ENCODE measurements around the gene PRLR. TPM values are rescaled to one million over a fixed set of nuclear protein-coding genes. Genes with fewer than 3 reads are reported as not detected.

The PRLR gene
- total RNA-seq, 1 donor from 2014 or later = 0.93 TPM

DNA sequence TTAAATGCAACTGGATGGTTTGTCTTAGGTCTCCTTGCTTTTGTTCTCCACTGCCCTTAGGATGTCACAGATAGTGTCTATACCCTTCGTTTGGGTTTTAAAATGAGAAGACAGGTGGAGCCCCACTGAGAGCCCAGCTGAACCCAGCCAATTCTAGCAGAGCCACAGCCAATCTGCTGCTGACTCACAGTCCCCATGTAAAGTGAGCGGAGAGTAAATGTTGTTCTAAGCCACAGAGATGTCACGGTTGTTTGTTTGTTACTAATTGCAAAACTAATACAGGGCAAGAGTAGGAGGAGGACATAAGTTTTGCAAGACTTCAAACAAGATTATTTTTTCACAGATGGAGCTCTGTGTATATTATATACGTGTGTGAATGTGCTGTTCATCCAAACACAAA, 132.1 kb downstream of the PRLR start:
- H3K4me1 Mint-ChIP-seq (ENCODE audit: low read depth, unreplicated experiment) = no peaks in the 10 kb centered on the region
- Histone ChIP-seq H3K4me3 (ENCODE audit: insufficient read depth, low read depth, low read length) (no peak overlapping the region), H3K4me1 (ENCODE audit: insufficient read depth, low read length) (no peaks in the 10 kb centered on the region), H4K20me1 (ENCODE audit: insufficient read depth, low read length) (no peaks in the 10 kb centered on the region), H3K79me2 (ENCODE audit: insufficient read depth, low read length) (no peaks in the 10 kb centered on the region), H3K27me3 (ENCODE audit: insufficient read depth, low read length) (peaks cover 6% of the 10 kb centered on the region), H3K9me3 (ENCODE audit: insufficient read depth, low read depth, low read length) (no peaks in the 10 kb centered on the region), H3K27ac (ENCODE audit: low read depth, low read length) (no peak overlapping the region), H3K9ac (ENCODE audit: low read length) (no peak overlapping the region), H2AFZ (ENCODE audit: low read depth, low read length) (no peak overlapping the region), H3K36me3 (ENCODE audit: insufficient read depth, low read length) (no peaks in the 10 kb centered on the region), H3K4me2 (ENCODE audit: low read length) (no peak overlapping the region)
- FAIRE-seq = no peak
- H3K4me3 Mint-ChIP-seq (ENCODE audit: unreplicated experiment) = no peak overlapping the region
- H3K27ac Mint-ChIP-seq (ENCODE audit: unreplicated experiment) = no peak overlapping the region
- H3K27me3 Mint-ChIP-seq (ENCODE audit: low read depth, unreplicated experiment) = peaks cover 8% of the 10 kb centered on the region
- no peak for DNase-seq (ENCODE audit: low read depth)
- peaks cover 2% of the 10 kb centered on the region for H3K9me3 Mint-ChIP-seq (ENCODE audit: unreplicated experiment)
- TF ChIP-seq, protein P1, sequence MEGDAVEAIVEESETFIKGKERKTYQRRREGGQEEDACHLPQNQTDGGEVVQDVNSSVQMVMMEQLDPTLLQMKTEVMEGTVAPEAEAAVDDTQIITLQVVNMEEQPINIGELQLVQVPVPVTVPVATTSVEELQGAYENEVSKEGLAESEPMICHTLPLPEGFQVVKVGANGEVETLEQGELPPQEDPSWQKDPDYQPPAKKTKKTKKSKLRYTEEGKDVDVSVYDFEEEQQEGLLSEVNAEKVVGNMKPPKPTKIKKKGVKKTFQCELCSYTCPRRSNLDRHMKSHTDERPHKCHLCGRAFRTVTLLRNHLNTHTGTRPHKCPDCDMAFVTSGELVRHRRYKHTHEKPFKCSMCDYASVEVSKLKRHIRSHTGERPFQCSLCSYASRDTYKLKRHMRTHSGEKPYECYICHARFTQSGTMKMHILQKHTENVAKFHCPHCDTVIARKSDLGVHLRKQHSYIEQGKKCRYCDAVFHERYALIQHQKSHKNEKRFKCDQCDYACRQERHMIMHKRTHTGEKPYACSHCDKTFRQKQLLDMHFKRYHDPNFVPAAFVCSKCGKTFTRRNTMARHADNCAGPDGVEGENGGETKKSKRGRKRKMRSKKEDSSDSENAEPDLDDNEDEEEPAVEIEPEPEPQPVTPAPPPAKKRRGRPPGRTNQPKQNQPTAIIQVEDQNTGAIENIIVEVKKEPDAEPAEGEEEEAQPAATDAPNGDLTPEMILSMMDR (IDR thresholded peaks at IDR 0.05; ENCODE audit: insufficient read depth, low read depth, low read length) = no peak
- no peak for TF ChIP-seq EZH2 (IDR thresholded peaks at IDR 0.05; ENCODE audit: insufficient read depth, low read length)
- peaks cover 4% of the 10 kb centered on the region for H3K36me3 Mint-ChIP-seq (ENCODE audit: low read depth, unreplicated experiment)

- Mint-ChIP-seq H3K4me3 (ENCODE audit: unreplicated experiment) (no peak overlapping the region), H3K9me3 (ENCODE audit: unreplicated experiment) (peaks cover 2% of the 10 kb centered on the region), H3K4me1 (ENCODE audit: low read depth, unreplicated experiment) (no peaks in the 10 kb centered on the region), H3K27me3 (ENCODE audit: low read depth, unreplicated experiment) (peaks cover 8% of the 10 kb centered on the region), H3K36me3 (ENCODE audit: low read depth, unreplicated experiment) (peaks cover 4% of the 10 kb centered on the region), H3K27ac (ENCODE audit: unreplicated experiment) (no peak overlapping the region)
- TF ChIP-seq, protein P1 (IDR thresholded peaks at IDR 0.05; ENCODE audit: insufficient read depth, low read depth, low read length) = no peak
- no peak for TF ChIP-seq EZH2 (IDR thresholded peaks at IDR 0.05; ENCODE audit: insufficient read depth, low read length)
- Histone ChIP-seq H3K36me3 (ENCODE audit: insufficient read depth, low read length) (no peaks in the 10 kb centered on the region), H4K20me1 (ENCODE audit: insufficient read depth, low read length) (no peaks in the 10 kb centered on the region), H3K27ac (ENCODE audit: low read depth, low read length) (no peak overlapping the region), H2AFZ (ENCODE audit: low read depth, low read length) (no peak overlapping the region), H3K4me3 (ENCODE audit: insufficient read depth, low read depth, low read length) (no peak overlapping the region), H3K9me3 (ENCODE audit: insufficient read depth, low read depth, low read length) (no peaks in the 10 kb centered on the region), H3K79me2 (ENCODE audit: insufficient read depth, low read length) (no peaks in the 10 kb centered on the region), H3K4me2 (ENCODE audit: low read length) (no peak overlapping the region), H3K9ac (ENCODE audit: low read length) (no peak overlapping the region), H3K4me1 (ENCODE audit: insufficient read depth, low read length) (no peaks in the 10 kb centered on the region), H3K27me3 (ENCODE audit: insufficient read depth, low read length) (peaks cover 6% of the 10 kb centered on the region)
- FAIRE-seq (no peak), DNase-seq (ENCODE audit: low read depth) (no peak)
Observed at GRCh38 chr5:35096932-35097331, 133.4 kb downstream of the PRLR start.

DNA sequence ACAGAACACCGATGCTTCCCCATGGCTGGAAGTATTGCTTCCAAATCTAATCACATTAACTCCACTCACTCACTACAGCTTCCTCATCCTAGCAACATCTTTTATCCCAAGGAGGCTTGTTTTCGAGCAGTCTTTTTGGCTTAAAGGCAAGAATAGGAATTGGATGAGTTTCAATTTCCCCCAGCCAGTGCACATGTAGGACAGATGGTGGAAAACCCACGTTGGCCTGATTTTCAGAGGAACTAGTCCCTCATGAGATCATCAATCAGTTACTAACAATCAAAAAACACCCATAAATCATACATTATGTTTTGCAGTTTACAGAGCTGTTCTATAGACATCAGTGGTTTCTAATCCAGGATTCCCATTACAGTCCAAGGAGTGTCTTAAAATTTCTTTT, 134.1 kb downstream of the PRLR start:
- peaks cover 2% of the 10 kb centered on the region for H3K9me3 Mint-ChIP-seq (ENCODE audit: unreplicated experiment)
- no peak for FAIRE-seq

More for the DNA sequence above, 134.1 kb downstream of the PRLR start:
- peaks cover 6% of the 10 kb centered on the region for H3K27me3 ChIP-seq (ENCODE audit: insufficient read depth, low read length)
- Mint-ChIP-seq H3K27me3 (ENCODE audit: low read depth, unreplicated experiment) (peaks cover 8% of the 10 kb centered on the region), H3K4me1 (ENCODE audit: low read depth, unreplicated experiment) (no peaks in the 10 kb centered on the region), H3K36me3 (ENCODE audit: low read depth, unreplicated experiment) (peaks cover 4% of the 10 kb centered on the region), H3K27ac (ENCODE audit: unreplicated experiment) (no peak overlapping the region), H3K4me3 (ENCODE audit: unreplicated experiment) (no peak overlapping the region)
- H3K79me2 ChIP-seq (ENCODE audit: insufficient read depth, low read length) = no peaks in the 10 kb centered on the region
- no peaks in the 10 kb centered on the region for H3K4me1 ChIP-seq (ENCODE audit: insufficient read depth, low read length)
- no peak overlapping the region for H3K4me2 ChIP-seq (ENCODE audit: low read length)
- H3K9ac ChIP-seq (ENCODE audit: low read length) = no peak overlapping the region
- no peak for TF ChIP-seq EZH2 (IDR thresholded peaks at IDR 0.05; ENCODE audit: insufficient read depth, low read length)
- TF ChIP-seq, protein P1 (IDR thresholded peaks at IDR 0.05; ENCODE audit: insufficient read depth, low read depth, low read length) = no peak
- no peak overlapping the region for H3K27ac ChIP-seq (ENCODE audit: low read depth, low read length)
- no peak overlapping the region for H3K4me3 ChIP-seq (ENCODE audit: insufficient read depth, low read depth, low read length)
- no peaks in the 10 kb centered on the region for H3K9me3 ChIP-seq (ENCODE audit: insufficient read depth, low read depth, low read length)
- H2AFZ ChIP-seq (ENCODE audit: low read depth, low read length) = no peak overlapping the region
- no peaks in the 10 kb centered on the region for H4K20me1 ChIP-seq (ENCODE audit: insufficient read depth, low read length)
- no peaks in the 10 kb centered on the region for H3K36me3 ChIP-seq (ENCODE audit: insufficient read depth, low read length)
- no peak for DNase-seq (ENCODE audit: low read depth)

Measured in astrocyte (in vitro differentiated cells and primary cell).